ENCODE measurements around the gene SNX18.

SNX18 gene

DNA sequence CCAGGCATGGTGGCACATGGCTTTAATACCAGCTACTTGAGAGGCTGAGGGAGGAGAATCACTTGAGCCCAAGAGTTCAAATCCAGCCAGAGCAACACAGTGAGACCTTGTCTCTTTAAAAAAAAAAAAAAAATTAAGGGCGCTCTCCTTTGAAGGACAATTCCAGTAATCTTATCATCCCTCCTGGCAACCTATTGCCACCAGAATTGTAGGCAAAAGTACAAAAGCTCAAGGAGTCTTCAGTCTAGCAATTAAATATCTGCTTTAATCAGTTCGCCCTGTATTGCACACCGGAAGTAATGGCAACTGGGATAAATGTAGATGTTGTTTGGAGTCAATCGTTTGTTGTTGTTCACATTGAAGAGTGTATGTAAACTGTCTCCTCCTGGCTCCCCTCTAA, 7.7 kb downstream of the SNX18 start:
- H3K4me3 ChIP-seq (ENCODE audit: low read length), result no peak overlapping the region
- no peak for DNase-seq (ENCODE audit: low read depth)
- TF ChIP-seq CTCF (conservative IDR thresholded peaks at IDR 0.05; ENCODE audit: low read depth, low read length), result no peak

DNA sequence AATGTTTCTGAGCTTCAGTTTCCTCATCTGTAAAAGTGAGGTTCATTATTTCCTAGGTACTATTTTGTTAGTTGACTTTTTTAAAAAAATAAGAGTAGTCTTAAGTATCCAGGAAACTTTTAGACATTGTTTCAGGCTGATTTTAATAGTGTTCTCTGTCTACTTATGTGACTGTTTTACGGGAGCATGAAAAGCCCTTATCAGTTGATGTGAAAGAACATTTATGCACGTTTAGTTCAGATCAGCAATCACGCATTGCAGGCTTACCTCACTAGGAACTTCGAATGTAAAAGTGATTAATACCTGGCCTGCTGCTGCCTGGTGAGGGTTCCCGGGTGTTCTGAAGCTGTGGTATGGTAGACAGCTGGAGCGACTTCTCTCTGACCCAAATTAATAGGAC, 8.1 kb downstream of the SNX18 start:
- no peak overlapping the region for H3K4me3 ChIP-seq (ENCODE audit: low read length)
- no peak for TF ChIP-seq CTCF (conservative IDR thresholded peaks at IDR 0.05; ENCODE audit: low read depth, low read length)
- no peak for DNase-seq (ENCODE audit: low read depth)

- TF ChIP-seq CTCF (conservative IDR thresholded peaks at IDR 0.05; ENCODE audit: low read depth, low read length), result no peak
- H3K4me3 ChIP-seq (ENCODE audit: low read length), result no peak overlapping the region
- no peak for DNase-seq (ENCODE audit: low read depth)
These were observed 9.2 kb downstream of the SNX18 start for GRCh38 chr5:54526604-54527288.

DNA sequence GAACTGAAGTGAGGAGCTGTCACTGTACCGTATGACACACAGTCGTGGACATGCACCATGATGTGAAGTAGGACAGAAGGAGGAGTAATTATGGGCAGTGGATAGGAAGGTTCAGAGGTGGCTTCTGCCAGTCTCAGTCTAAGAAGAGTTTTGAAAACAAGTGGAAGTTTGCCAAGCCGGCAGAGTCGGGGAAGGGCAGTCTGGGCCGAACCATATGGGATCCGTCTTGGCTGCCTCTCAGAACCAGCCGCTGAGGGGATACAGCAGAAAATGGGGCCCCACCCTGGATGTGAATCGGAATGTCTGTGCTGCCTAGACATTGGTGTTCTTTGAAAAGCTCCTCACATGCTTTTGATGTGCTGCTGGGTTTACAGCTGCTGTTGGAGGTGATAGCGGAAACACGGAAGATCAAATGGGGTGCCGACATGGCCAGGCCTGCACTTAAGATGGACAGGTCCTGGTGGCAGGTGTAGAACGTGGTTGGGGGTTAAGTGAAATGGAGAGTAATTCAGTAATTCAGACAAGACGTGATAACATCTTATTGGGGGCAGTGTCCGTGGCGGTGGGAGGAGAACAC, 11.2 kb downstream of the SNX18 start:
- no peak overlapping the region for H3K4me3 ChIP-seq (ENCODE audit: low read length)
- no peak for DNase-seq (ENCODE audit: low read depth)
- no peak for TF ChIP-seq CTCF (conservative IDR thresholded peaks at IDR 0.05; ENCODE audit: low read depth, low read length)

DNA sequence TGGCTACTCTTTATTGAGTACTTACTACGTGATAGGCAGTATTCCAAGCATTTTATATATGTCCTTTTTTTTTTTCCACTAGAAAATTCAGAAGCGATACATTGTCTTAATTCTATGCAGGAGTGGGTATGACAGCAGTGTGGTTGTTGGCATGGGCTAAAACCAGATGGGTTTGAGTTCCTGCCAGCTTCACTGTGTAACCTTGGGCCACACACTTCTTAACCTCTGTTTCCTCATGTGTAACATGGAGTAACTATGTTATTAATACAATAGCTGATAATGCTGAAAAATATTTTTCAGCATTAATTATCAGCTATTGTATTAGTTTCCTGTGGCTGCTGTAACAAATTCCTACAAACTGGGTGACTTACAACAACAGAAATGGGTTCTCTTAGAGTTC, 12.0 kb downstream of the SNX18 start:
- no peak overlapping the region for H3K4me3 ChIP-seq (ENCODE audit: low read length)
- TF ChIP-seq CTCF (conservative IDR thresholded peaks at IDR 0.05; ENCODE audit: low read depth, low read length), result no peak
- DNase-seq (ENCODE audit: low read depth), result no peak

DNA sequence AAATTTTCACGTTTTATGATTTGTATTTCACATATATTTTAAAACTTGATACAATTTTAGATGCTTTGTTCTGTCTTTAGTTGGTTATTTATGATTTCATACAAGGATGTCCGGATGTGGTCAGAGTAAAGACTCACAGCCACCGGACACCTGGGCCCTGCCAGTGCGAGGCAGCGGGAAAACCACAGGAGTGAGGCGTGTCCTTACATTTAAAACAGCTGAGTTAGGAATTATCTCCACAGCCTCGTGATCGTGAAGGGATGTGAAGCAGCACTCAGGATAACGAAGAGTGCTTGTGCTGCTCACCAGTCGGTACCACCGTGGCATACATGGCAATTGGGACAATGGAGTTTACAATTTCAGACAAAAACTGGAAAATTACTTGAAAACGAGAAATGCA, 14.0 kb downstream of the SNX18 start:
- H3K4me3 ChIP-seq (ENCODE audit: low read length), result no peak overlapping the region
- TF ChIP-seq CTCF (conservative IDR thresholded peaks at IDR 0.05; ENCODE audit: low read depth, low read length), result no peak
- DNase-seq (ENCODE audit: low read depth), result no peak

DNA sequence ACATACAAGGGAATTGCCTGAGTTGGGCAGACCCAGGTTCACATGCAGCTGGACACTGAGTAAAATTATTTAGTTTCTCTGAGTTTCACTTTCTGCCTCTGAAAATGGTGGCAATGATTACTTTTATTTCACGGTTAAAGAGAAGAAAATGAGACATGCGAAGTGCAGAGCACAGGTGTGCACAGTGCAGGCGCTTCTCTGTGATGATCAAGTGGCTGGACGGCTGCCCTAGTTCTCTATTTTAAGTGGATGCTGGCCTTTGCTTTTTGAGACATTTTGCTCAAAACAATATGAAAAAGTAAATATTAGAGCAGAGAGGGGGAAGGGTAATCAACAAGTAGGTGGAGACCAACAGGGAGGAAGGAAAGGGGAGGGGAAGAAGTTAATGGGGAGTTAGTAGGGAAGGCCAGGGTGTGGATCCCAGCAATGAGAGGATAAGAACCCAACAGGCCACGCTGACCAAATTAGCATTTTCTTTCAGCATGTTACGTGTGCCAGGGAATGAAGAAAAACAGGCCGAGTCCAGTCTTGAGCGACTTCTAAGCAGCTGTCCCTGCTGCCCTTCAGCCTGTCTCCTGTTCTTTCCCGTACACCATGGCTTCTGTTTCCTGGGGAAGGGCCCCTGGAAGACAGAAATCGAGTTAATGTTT, 16.1 kb downstream of the SNX18 start:
- TF ChIP-seq CTCF (conservative IDR thresholded peaks at IDR 0.05; ENCODE audit: low read depth, low read length), result no peak
- no peak for DNase-seq (ENCODE audit: low read depth)
- H3K4me3 ChIP-seq (ENCODE audit: low read length), result no peak overlapping the region
